ENCODE measurements around the gene HMGXB4.

GRCh38 chr22:35324067-35324466 lies 66.8 kb downstream of the HMGXB4 start:
- TF ChIP-seq CTCF (IDR thresholded peaks at IDR 0.05) = no peak
- TF ChIP-seq MAX (IDR thresholded peaks at IDR 0.05) = no peak
- no peak for TF ChIP-seq CEBPB (IDR thresholded peaks at IDR 0.05)
- TF ChIP-seq PHF8 (IDR thresholded peaks at IDR 0.05; ENCODE audit: borderline replicate concordance, low read depth) = no peak
- TF ChIP-seq EP300 (IDR thresholded peaks at IDR 0.05) = no peak
- TF ChIP-seq POLR2A (IDR thresholded peaks at IDR 0.05; ENCODE audit: low read length) = no peak

All from A549 (cell line).